RWPE1 (cell line): ENCODE results near the gene MYO3A.

Source experiments
- CTCF ChIA-PET: fragments of 350-600 bp; sonication (Branson Sonifier 250); formaldehyde crosslinking; extraction: SDS; loops from one replicate; lab custom pipeline; 2021; lab: Yijun Ruan, JAX
- POLR2A ChIA-PET: fragments of 400-600 bp; formaldehyde crosslinking; extraction: SDS; loops from one replicate; lab custom pipeline; 2020; ENCODE audit warnings: antibody characterized with exemption; ENCODE audit not compliant: low non-redundant PET; lab: Yijun Ruan, JAX
- DNase-seq: peaks from one replicate; pipeline ENCODE4 v3.0.0; 2012; ENCODE audit warnings: low spot score
- H3K27ac ChIP-seq: fragments of 450-650 bp; 2 replicates; pipeline ENCODE4 v1.5.1; 2017
- TF ChIP-seq, protein P1 (sequence below): fragments of 450-650 bp; conservative IDR thresholded peaks from 2 replicates; pipeline ENCODE4 v1.5.1; 2017; ENCODE audit warnings: low read depth, mild to moderate bottlenecking

Gene MYO3A

DNA sequence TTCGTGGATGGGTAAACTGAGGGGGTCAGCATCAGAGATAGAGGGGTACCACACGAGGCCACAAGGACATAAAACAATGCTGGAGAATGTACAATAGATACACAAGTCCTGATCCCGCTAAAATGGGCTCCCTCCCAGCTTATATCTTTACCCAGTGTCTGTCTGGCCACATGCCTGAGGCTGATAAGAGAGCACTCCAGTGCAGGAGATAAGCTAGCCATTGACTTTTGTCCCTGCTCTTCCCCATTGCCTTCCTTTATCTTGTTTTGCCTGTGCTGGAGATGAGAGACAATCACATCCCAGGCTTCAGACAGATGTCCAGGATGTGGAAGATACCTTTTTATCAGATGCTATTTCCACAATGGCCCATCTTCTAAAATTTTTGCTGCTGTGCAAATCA, 288.5 kb downstream of the MYO3A start:
- TF ChIP-seq, protein P1, sequence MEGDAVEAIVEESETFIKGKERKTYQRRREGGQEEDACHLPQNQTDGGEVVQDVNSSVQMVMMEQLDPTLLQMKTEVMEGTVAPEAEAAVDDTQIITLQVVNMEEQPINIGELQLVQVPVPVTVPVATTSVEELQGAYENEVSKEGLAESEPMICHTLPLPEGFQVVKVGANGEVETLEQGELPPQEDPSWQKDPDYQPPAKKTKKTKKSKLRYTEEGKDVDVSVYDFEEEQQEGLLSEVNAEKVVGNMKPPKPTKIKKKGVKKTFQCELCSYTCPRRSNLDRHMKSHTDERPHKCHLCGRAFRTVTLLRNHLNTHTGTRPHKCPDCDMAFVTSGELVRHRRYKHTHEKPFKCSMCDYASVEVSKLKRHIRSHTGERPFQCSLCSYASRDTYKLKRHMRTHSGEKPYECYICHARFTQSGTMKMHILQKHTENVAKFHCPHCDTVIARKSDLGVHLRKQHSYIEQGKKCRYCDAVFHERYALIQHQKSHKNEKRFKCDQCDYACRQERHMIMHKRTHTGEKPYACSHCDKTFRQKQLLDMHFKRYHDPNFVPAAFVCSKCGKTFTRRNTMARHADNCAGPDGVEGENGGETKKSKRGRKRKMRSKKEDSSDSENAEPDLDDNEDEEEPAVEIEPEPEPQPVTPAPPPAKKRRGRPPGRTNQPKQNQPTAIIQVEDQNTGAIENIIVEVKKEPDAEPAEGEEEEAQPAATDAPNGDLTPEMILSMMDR, result no peak
- H3K27ac ChIP-seq, result no peak overlapping the region
- ChIA-PET POLR2A (no interaction called here), CTCF (no interaction called here)
- DNase-seq, result no peak

DNA sequence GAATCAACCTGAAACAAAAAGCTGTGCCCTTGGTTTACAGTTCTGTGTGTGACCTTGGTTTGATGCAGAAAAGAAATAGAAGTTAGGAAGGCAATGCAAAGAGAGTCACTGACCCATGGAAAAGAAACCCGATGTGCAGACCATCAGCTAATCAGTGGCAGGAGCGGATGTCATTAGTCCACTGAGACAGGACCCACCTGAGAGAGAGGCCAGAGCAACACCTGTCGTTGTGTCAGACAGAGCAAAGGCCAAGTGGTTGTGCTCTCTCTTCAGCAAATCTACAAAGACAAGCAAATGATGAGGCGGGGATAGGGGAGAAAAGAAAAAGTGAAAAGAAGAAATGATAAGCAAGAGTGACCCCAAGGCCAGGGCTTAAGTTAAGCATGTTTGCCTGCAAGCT, 291.3 kb downstream of the MYO3A start:
- DNase-seq, result no peak
- TF ChIP-seq, protein P1, result no peak
- ChIA-PET POLR2A (no interaction called here), CTCF (no interaction called here)
- H3K27ac ChIP-seq, result no peak overlapping the region

DNA sequence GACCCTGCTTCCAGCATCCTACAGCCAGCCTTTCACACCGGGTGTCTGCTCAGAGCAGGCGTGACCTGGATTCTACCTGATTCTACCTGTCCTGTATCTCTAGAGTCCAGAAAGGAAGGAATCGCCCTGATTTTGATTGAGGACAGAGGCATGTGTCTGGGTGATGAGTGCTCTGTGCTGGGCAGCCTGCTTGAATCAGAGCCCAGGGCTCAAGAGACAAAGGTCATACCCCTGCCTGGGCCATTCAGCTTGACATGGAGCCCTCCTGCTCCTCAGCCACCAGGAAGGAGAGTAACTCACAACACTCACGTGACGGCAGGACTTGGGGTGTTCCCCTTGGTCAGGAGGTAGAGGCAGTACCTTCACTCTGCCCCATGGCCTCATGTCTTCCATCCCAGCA, 293.8 kb downstream of the MYO3A start:
- DNase-seq, result no peak
- CTCF ChIA-PET, result no interaction called here
- TF ChIP-seq, protein P1, result no peak
- H3K27ac ChIP-seq, result no peak overlapping the region
- POLR2A ChIA-PET, result no interaction called here

DNA sequence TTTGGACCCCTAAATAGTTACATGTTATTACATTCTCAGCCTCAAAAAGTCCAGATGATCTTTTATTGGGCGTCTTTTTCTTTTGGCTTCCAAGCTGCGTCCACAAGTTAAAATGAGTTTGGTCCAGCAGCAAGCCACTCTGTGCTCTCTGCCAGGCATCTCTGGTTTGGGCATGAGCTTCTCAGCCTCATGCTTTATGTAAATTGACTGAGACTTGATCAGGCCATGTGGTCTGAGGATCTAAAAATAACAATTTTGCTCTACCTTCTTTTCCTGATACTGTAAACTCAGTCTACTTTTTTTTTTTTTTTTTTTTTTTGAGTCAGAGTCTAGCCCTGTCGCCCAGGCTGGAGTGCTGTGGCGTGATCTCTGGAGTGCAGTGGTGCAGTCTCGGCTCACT, 298.1 kb downstream of the MYO3A start:
- TF ChIP-seq, protein P1, result no peak
- H3K27ac ChIP-seq, result no peak overlapping the region
- DNase-seq, result no peak
- POLR2A ChIA-PET, result no interaction called here
- CTCF ChIA-PET, result no interaction called here

DNA sequence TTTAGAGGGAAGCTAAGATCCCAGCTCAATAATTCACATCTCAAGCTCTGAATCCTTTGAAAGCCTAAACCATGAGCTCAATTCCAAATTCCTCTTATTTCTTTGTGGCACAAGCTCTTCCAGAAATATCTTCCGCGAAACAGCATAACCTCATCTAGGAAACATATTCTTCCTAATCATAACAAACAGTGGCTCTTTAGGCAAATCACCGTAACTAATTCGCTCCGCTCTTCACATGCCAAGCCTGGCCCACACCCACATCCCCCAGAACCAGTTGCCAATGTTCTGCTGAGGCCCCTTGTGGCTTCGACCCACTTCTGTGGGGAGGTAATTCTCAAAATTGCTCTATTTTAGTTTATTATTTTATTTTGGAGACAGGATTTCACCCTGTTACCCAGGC, 301.7 kb downstream of the MYO3A start:
- ChIA-PET POLR2A (no interaction called here), CTCF (no interaction called here)
- TF ChIP-seq, protein P1, result no peak

DNA sequence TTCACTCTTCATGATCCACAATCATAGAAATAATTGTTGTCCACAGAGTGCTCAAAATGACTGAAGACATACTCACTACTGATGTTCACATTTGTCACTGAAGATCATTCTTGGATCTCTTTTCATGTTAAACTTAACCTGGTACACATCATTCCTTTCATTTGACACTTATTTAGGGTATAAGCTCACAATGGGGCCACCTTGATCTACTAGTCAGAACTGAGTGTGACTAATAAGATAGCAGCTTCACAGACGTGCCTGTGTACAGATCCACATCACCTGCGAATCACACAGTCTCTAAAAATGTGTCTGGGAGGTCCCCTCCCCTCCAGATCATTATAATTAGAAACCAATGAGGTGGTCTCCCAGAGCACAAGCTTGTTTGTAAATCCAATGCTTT, 304.3 kb downstream of the MYO3A start:
- TF ChIP-seq, protein P1, result no peak
- no peak overlapping the region for H3K27ac ChIP-seq
- CTCF ChIA-PET, result no interaction called here
- POLR2A ChIA-PET, result no interaction called here
- DNase-seq, result no peak

More for the DNA sequence above, 301.7 kb downstream of the MYO3A start:
- no peak overlapping the region for H3K27ac ChIP-seq
- no peak for DNase-seq
